NOMO-1 treated with DMSO at 0.1 percent for 48 hours (cell line): ENCODE results near the gene FAM25G.

Experiments used
- DNase-seq: peaks from one replicate; lab custom pipeline; 2025; ENCODE audit not compliant: unreplicated experiment; lab: John Stamatoyannopoulos, UW

The FAM25G gene

DNA sequence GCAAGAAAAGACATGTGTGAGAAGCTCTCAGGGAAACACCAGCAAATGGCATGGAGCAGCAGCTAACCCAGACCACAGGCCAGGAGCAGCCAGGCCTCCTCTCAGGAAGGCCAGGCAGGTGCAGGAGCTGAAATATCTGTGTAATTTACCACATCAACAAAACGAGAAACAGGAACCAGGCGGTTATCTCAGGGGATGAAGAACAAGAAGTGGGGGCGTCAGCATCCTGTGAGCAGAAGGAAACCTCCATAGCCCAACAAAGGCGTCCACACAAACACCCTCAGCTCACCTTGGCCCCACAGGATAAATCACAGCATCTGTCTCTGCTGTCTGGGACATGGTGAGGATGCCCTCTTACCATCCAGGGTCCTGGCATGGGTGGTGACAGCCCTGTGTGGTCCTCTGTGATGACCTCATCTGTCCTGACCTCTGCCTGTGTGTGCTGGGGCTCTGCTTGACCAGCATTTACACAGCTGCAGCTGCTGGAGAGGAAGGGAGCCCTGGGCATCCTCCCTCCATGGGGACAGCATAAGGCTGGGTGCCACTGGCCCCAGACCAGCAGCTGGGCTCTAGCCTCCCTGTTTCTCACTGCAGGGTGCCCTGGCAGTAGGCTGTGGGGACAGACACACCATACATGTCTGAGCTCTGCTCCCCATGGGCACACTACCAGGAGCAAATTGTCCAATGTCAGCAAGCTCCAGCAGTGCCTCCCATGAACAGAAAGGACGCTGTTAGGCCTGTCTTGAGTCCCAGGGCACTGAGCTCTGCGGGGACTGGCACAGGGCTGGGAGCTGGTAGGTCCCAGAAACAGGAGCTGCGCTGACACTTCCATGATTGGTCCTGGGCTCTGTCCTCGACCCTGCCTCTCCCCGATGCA, 42.2 kb downstream of the FAM25G start:
- DNase-seq: peak; percentile 32

DNA sequence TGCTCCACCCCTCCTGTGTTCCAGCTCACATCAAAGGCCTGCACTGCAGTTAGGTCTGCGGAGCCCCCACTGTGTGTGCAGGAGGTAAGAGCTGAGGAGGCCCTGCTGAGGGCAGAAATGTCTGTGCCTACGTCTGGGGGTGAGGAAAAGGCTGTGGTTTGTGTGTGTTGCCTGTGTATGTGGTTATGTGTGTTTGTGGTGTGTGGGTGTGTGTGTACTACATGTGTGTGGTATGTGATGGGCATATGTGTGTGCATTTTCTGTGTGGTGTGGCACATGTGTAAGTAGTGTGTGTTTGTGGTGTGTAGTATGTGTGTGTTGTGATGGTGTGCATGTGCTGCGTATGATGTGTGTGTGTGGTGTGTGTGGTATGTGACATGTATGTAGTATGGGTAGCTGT, 43.8 kb downstream of the FAM25G start:
- no peak for DNase-seq

DNA sequence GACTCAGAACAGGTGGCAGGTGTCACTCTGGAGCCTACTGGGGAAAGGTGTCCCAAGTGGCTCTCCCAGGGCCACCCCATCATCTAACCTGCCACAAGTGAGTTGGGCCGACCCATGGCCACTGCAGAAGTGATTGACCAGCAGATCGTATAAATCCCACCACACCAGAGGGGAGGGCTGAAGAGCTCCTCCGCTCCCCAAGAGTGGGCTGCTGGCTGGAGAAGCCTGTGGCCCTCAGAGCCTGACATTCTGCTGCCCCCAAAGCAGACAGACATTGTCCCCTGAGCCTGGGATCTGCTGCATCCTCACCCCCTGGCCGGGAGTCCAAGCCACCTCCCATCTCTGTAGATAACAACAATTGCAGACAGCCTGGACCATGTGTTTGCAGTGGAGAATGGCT, 44.3 kb downstream of the FAM25G start:
- no peak for DNase-seq

DNA sequence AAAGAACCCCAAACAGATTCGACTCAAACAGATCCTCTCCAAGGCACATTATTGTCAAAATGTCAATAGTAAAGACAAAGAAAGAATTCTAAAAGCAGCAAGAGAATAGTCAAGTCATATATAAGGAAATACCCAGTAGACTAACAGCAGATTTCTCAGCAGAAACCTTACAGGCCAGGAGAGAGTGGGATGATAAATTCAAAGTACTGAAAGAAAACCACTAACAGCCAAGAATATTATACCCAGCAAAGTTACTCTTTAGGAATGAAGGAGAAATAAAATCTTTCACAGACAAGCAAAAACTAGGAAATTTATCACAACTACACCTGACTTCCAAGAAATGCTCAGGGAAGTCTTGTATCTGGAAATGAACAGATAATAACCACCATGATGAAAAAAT, 45.8 kb downstream of the FAM25G start:
- no peak for DNase-seq

DNA sequence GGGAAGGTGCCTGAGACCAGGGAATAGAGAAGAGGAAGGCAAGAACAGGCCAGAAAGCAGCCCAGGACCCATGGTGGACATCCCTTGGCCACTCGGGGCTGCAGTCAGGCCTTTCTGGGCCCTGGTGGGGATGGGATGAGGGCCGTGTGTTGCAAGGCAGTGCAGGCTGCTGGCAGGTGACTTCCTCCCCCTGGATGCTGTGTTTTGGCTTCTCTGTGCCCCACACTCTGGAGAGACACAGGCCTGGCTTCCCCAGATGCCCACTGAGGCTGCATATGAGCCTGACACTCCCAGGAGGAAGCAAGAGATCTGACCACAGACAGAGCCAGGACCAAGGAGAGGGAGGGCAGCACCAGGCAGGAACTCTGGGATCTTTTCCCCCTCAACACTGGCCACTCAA, 47.5 kb downstream of the FAM25G start:
- DNase-seq: no peak

DNA sequence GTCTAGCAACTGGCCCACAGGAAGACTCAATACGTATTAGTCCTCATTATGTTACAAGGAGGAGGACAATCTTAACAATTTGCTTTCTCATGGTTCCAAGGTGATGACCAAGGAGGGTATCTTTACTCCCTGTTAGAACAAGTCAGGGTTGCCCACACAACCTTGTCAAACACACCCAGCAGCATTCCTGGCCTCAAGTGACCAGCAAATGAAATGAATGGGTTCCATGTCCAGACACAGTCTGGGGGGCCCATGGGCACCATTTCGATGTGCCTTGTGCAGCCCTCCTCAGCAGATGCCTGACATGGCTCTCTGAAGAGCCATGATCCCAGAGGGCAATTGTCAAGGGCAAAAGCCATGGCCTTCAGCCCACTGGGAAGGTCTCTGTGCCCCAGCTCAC, 48.4 kb downstream of the FAM25G start:
- DNase-seq: no peak

DNA sequence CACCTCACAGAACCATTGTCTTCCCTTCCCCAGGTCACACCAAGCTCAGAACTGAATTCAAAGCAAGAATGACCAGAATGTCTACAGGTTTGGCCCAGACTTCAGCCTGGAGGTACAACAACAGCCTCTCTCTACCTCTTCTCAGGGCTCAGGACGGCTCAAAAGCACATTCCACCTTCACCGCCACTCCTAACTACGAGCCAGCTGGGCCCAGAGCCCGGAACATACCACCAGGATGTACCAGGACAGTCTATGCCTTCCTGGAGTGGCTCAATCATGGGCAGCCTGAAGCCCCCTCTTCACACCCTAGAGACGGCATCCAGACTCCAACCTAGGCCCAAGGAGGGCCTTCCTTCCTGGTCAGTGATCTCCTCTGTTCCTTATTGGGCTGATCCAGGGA, 49.1 kb downstream of the FAM25G start:
- no peak for DNase-seq

DNA sequence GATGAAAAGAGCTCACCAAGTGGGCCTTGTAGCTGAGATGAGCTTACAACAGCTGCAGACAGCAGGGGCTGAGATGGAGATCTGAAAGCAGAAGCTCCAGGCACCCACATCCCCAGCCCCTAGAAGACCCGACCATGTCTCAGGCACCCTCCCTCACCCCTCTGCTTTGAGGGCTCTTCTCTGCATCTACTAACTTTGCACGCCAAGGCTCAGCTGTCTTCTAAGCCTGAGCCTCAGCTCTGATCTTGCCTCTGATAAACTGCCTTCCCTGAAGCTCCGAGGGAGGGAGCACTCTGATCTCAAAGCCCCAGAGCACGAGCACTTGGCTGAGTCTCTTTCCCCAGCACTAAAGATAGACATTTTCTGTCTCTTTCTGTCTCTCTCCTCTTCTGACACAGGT, 49.6 kb downstream of the FAM25G start:
- no peak for DNase-seq

DNA sequence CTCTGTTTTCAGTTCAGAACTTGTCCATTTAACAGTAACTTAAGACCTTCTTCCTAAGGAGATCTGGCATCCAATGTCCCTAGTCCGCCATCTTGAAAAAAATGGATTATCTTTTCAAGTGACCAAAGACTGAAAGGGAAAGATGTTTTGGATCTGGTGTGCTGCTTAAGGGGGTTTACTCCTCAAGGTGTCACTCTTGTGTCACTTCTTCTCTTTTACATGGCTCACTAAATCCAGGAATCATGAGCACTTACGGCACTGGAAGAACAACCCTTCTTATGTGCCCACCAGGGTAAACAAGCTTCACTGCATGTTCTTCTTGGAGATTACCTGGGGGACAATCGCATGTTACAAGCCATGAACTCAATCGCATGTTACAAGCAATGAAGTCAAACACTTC, 51.3 kb downstream of the FAM25G start:
- DNase-seq: no peak

DNA sequence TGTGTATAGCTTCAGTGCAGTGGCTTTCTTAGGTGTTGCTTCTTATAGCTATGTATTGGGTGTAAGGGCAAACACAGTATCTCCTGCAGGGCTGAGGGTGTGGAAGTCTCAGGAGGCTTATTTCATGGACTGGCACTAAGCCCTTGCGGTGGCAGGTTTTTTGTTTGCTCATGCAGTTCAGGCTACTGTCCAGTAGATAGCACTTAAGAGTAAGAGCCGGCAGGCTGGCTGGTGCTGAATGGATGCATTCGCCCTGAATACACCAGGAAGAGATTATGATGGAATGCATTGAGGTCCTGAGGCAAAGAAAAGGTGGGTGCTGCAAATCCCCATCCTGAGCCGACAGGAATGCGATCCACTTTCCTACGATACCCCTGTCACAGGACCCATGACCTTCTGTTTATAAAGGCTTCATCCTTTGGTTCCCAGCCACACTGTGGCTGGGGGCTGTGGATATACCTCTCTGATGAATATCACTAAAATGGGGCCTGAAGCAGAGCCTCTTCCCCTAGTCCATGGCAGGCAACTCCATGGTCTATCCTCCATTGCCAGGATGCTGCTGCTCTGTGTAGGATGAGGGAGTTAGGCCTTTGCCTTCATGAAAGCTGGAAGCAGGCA, 52.5 kb downstream of the FAM25G start:
- DNase-seq: no peak
